A549 treated with dexamethasone at 1 μM for 4 hours (cell line): ENCODE data around the gene SF3A2. TPM values are rescaled to one million over a fixed set of nuclear protein-coding genes. Genes with fewer than 3 reads are reported as not detected.

Experiments
- total RNA-seq: library from RNA; stranded (reverse); fragments of 200-300 nt; extraction: Qiagen RNA extraction; gene quantifications from 5 replicates; pipeline ENCODE4 v1.2.3, GENCODE V29; 2022

SF3A2 gene, protein sequence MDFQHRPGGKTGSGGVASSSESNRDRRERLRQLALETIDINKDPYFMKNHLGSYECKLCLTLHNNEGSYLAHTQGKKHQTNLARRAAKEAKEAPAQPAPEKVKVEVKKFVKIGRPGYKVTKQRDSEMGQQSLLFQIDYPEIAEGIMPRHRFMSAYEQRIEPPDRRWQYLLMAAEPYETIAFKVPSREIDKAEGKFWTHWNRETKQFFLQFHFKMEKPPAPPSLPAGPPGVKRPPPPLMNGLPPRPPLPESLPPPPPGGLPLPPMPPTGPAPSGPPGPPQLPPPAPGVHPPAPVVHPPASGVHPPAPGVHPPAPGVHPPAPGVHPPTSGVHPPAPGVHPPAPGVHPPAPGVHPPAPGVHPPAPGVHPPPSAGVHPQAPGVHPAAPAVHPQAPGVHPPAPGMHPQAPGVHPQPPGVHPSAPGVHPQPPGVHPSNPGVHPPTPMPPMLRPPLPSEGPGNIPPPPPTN
- 63.4 to 79.4 TPM (median 72.6 TPM) in 5 replicates for total RNA-seq

DNA sequence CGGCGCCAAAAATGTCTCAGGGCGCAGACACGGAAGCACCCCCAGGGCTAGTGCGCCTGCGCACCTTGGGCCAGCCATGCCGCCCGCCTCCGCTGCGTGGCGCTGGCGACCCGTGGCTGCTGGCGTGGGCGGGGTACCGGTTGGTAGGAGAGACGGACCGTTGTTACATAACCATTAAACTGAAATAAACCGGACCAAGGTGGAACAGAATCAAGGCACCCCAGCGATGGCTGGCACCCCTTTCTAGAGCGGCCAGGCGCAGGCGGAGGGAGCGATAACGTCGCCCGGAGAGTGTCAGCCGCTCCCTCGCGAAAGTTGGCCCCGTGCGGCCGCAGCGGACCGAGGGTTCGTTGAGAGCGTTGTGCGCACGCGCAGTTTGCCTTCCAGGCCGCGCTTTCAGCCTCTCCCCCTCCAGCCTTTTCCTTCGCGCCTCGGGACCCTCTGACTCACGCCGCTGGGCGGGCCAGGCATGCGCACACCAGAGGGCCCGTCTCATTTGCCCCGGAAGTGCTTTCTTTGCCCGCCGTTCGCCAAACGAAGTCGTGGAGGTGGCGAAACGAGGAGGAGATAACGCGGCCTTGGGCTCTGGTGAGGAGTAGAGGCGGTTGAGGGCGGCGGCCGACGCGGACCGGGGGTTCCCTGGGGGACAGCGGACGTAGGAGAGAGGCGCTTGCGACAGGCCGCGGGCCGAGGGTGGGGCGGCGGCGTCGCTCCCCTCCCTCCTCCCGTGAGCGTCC, at the start of gene SF3A2, which contains the start of gene PLEKHJ1:
SF3A2 (plus strand) TSS at position 511 of the 737 bp plus-strand sequence. CDS start 6,595 bp downstream, outside the sequence.
PLEKHJ1 (minus strand) TSS at position 16 of the 737 bp plus-strand sequence. CDS start 81 bp downstream, outside the sequence.

DNA sequence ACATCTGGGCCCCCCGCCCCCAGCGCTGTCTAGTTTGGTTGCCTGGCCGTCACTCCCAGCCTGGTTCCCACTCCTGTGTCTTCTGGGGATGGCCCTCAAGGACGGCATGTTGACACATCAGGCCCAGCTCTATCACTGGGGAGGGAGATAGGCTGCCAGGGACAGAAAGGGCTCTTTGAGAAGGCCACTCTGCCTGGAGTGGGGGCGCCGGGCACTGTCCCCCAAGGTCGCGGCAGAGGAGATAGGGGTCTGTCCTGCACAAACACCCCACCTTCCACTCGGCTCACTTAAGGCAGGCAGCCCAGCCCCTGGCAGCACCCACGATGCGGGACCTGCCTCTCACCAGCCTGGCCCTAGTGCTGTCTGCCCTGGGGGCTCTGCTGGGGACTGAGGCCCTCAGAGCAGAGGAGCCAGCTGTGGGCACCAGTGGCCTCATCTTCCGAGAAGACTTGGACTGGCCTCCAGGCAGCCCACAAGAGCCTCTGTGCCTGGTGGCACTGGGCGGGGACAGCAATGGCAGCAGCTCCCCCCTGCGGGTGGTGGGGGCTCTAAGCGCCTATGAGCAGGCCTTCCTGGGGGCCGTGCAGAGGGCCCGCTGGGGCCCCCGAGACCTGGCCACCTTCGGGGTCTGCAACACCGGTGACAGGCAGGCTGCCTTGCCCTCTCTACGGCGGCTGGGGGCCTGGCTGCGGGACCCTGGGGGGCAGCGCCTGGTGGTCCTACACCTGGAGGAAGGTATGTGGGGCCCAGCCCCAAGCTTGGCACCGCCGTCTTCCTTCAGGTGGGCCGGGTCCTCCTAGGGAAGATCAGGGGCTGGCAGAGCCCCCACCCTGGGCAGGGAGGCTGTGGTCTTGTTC, 12.6 kb downstream of the SF3A2 start, which contains the start of gene AMH:
AMH (plus strand) TSS at position 314 of the 857 bp plus-strand sequence; CDS start at position 324, 10 bp downstream.

DNA sequence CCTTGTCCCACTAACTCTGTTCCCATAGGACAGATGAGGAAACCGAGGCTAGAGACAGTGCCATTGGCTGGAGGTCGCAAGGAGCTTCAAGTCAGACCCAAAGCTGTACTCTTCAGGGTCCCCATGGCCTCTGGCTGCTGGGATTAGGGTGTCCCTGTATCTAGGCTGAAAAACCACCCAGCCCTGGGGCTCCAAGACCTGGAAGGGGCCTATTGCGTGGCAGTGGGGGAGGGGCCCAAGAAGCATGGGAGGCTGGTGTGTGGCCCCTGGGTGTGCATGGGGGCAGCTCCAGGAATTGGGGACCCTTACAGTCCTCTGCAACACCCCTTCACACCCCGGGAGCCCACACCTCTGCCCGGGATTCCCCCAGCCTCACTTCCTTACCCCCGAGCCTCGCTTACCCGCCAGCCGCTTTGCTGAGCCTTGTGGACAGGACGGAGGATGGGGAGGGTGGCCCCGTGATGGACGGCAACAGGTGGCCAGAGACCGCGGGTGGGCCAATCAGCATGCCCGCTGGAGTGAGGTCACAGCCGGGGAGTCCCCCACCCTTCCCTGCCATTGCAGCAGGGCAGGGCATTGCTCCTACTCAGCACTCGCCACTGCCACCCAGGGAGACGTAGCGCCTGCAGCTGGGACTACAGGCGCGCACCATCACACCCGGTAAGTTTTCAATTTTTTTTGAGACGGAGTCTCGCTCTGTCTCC, 19.5 kb downstream of the SF3A2 start, which contains the start of gene JSRP1:
JSRP1 (minus strand) TSS at position 436 of the 704 bp plus-strand sequence. CDS start 1,103 bp downstream, outside the sequence.

DNA sequence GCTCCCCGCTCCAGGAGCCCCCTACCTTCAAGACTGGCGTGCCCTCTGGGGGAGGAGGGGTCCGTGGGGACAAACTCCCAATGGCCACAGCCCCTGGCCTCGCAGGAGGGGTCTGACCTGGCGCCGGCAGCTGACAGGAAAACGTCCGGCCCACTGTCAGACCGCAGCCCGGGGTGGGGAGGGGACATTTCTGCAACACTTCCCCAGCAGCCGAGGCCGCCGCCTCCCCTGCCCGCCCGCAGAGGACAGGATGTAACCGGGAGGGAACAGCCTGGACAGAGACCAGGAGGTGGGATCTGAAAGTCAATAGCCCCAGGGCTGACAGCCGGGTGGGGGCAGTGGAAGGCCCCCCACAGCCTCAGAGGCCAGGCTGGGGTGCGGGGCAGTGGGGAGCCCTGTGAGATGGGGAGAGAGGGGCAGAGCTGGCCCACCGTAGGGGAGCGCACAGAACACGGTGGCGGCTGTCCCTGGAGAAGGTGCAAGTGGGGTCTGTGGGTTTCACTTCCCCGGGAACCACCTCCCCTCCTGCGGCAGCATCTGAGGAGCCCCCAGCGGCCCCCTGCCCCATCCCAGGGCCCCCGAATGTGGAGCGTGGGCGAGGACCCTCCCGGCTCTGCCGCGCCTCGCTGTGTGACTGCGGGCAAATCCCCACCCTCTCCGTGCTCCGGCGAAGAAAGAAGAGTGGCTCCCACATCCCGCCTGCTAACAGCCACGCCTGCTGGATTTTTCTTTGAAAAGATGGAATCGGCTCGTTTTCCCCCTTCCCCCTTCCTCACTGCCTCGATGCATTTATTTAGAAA, 45.6 kb downstream of the SF3A2 start, which contains the start of gene PEAK3:
PEAK3 (minus strand) TSS at position 114 of the 800 bp plus-strand sequence. CDS start 1,244 bp downstream, outside the sequence.

Other genes with a start within 250 kb of the SF3A2 start
- gene BTBD2, start 221.1 kb upstream of the SF3A2 start, total RNA-seq, result 28.8 to 50.7 TPM (median 45.8 TPM) in 5 replicates
- 44.4 to 78.6 TPM (median 73.8 TPM) in 5 replicates for gene MKNK2, start 185.6 kb upstream of the SF3A2 start, total RNA-seq
- 13.3 to 19.7 TPM (median 18.4 TPM) in 5 replicates for gene MOB3A, start 140.5 kb upstream of the SF3A2 start, total RNA-seq
- gene IZUMO4, start 139.9 kb upstream of the SF3A2 start, total RNA-seq, result 0.30 to 0.73 TPM (median 0.47 TPM) in 5 replicates
- 56.3 to 87.5 TPM (median 80.0 TPM) in 5 replicates for gene AP3D1, start 85.3 kb upstream of the SF3A2 start, total RNA-seq
- 8.8 to 16.4 TPM (median 14.1 TPM) in 5 replicates for gene DOT1L, start 72.9 kb upstream of the SF3A2 start, total RNA-seq
- gene PLEKHJ1, start 495 bp upstream of the SF3A2 start, total RNA-seq, result 38.5 to 53.9 TPM (median 48.3 TPM) in 5 replicates
- gene AMH, start 12.5 kb downstream of the SF3A2 start, total RNA-seq, result 4.3 to 16.9 TPM (median 12.3 TPM) in 5 replicates
- 0.12 to 1.5 TPM (median 0.53 TPM) in 5 replicates for gene JSRP1, start 19.6 kb downstream of the SF3A2 start, total RNA-seq
- 0.15 to 0.41 TPM (median 0.31 TPM) in 5 replicates for gene PEAK3, start 45.4 kb downstream of the SF3A2 start, total RNA-seq
- 0.05 to 0.11 TPM (median 0.08 TPM) in 4 of 5 replicates, not detected in the other for gene LINGO3, start 71.3 kb downstream of the SF3A2 start, total RNA-seq
- 126 to 155 TPM (median 145 TPM) in 5 replicates for gene LSM7, start 91.8 kb downstream of the SF3A2 start, total RNA-seq
- gene SPPL2B, start 91.9 kb downstream of the SF3A2 start, total RNA-seq, result 8.7 to 23.7 TPM (median 18.0 TPM) in 5 replicates
- 0.04 TPM in 1 of 5 replicates, not detected in the others for gene TMPRSS9, start 123.4 kb downstream of the SF3A2 start, total RNA-seq
- 60.1 to 119 TPM (median 99.9 TPM) in 5 replicates for gene TIMM13, start 190.8 kb downstream of the SF3A2 start, total RNA-seq
- 57.2 to 93.5 TPM (median 85.0 TPM) in 5 replicates for gene LMNB2, start 220.1 kb downstream of the SF3A2 start, total RNA-seq
- 96.5 to 124 TPM (median 112 TPM) in 5 replicates for gene GADD45B, start 239.3 kb downstream of the SF3A2 start, total RNA-seq